H1 (cell line): Measurements from ENCODE around the gene MARCHF3. TPM values are rescaled to one million over a fixed set of nuclear protein-coding genes. Genes with fewer than 3 reads are reported as not detected.
A peak's percentile ranks its signal among the peaks of the same experiment; 100 is the strongest.

Experiments used
- CTCF ChIA-PET: fragments of 300-600 bp; sonication (Branson Sonifier 250); formaldehyde crosslinking; loops from one replicate; lab custom pipeline; 2021; ENCODE audit not compliant: partially characterized antibody; lab: Charles Lee
- POLR2A ChIA-PET: fragments of 300-600 bp; sonication (Branson Sonifier 250); formaldehyde crosslinking; loops from one replicate; lab custom pipeline; 2021; ENCODE audit warnings: inconsistent platforms; ENCODE audit not compliant: partially characterized antibody; lab: Charles Lee
- DNase-seq, 2 experiments: peaks; one replicate each; pipeline versions ENCODE4 v3.0.0 to v3.0.0-alpha.2; 2010 to 2022; ENCODE audit warnings: low spot score in 2 of 2, low read depth in 1 of 2, mixed read lengths in 1 of 2
- FAIRE-seq: peaks from 2 replicates; lab custom pipeline; 2011; peaks lifted over from hg19 to GRCh38; lab: Jason Lieb, UNC
- H2AFZ ChIP-seq: 2 replicates; pipeline ENCODE4 v1.8.1; 2012; ENCODE audit warnings: low read length, inconsistent platforms
- H2AK5ac ChIP-seq: 2 replicates; pipeline ENCODE4 v1.6.1; 2013; ENCODE audit warnings: low read depth, low read length
- H2BK120ac ChIP-seq: replicated peaks from 2 replicates; pipeline ENCODE3; 2013; ENCODE audit warnings: low read depth, low read length, inconsistent platforms
- H2BK12ac ChIP-seq: 2 replicates; pipeline ENCODE4 v1.6.1; 2013; ENCODE audit warnings: low read depth, low read length
- H2BK15ac ChIP-seq: 2 replicates; pipeline ENCODE4 v1.6.1; 2013; ENCODE audit warnings: low read length
- H2BK20ac ChIP-seq: 2 replicates; pipeline ENCODE4 v1.6.1; 2013; ENCODE audit warnings: low read length
- H2BK5ac ChIP-seq: 2 replicates; pipeline ENCODE4 v1.6.1; 2013; ENCODE audit warnings: low read depth, low read length
- H3K14ac ChIP-seq: 2 replicates; pipeline ENCODE4 v1.6.1; 2013; ENCODE audit warnings: inconsistent platforms; ENCODE audit not compliant: insufficient read length
- H3K18ac ChIP-seq: 2 replicates; pipeline ENCODE4 v1.6.1; 2013; ENCODE audit warnings: low read length; ENCODE audit errors: extremely low read depth
- H3K23ac ChIP-seq: 2 replicates; pipeline ENCODE4 v1.6.1; 2013; ENCODE audit warnings: inconsistent platforms; ENCODE audit not compliant: insufficient read length
- H3K23me2 ChIP-seq: 2 replicates; pipeline ENCODE4 v1.6.1; 2013; ENCODE audit warnings: low read depth, low read length
- H3K27ac ChIP-seq: 2 replicates; pipeline ENCODE4 v1.6.1; 2011; ENCODE audit warnings: low read depth, low read length, inconsistent platforms
- H3K27me3 ChIP-seq, 4 experiments: replicated peaks in 1 of 4; 1 replicate in 1 of 4; 2 replicates in 3 of 4; pipeline versions ENCODE4 v1.6.1 to v1.8.1; 2011 to 2013; ENCODE audit warnings: low read length in 3 of 4, mild to moderate bottlenecking in 3 of 4, inconsistent platforms in 2 of 4, mixed read lengths in 2 of 4, moderate library complexity in 1 of 4; ENCODE audit not compliant: control insufficient read depth in 3 of 4, insufficient read depth in 3 of 4; ENCODE audit errors: extremely low read depth in 1 of 4
- H3K36me3 ChIP-seq, 4 experiments: 2 replicates each; pipeline versions ENCODE4 v1.6.1 to v1.8.1; 2011 to 2013; ENCODE audit warnings: mild to moderate bottlenecking in 4 of 4, low read length in 3 of 4, moderate library complexity in 2 of 4, control low read depth in 1 of 4, inconsistent platforms in 1 of 4; ENCODE audit not compliant: insufficient read depth in 4 of 4, control insufficient read depth in 2 of 4
- H3K4ac ChIP-seq: replicated peaks from 2 replicates; pipeline ENCODE3; 2013; ENCODE audit warnings: low read length, low read depth, mixed read lengths, inconsistent platforms; ENCODE audit not compliant: insufficient read length
- H3K4me1 ChIP-seq, 4 experiments: replicated peaks in 1 of 4; 1 replicate in 1 of 4; 2 replicates in 3 of 4; pipeline versions ENCODE4 v1.6.1 to v1.8.1; 2011 to 2013; ENCODE audit warnings: low read length in 3 of 4, inconsistent platforms in 2 of 4, mixed read lengths in 1 of 4; ENCODE audit not compliant: insufficient read depth in 4 of 4, control insufficient read depth in 3 of 4
- H3K4me2 ChIP-seq, 2 experiments: 2 replicates each; pipeline versions ENCODE4 v1.6.1 to v1.8.1; 2011 to 2013; ENCODE audit warnings: low read depth in 2 of 2, low read length in 2 of 2, control low read depth in 1 of 2, inconsistent platforms in 1 of 2, mild to moderate bottlenecking in 1 of 2; ENCODE audit not compliant: insufficient read depth in 1 of 2
- H3K4me3 ChIP-seq, 4 experiments: fragments of 200-600, 300-600 bp in 1 of 4; sonication (generic), shearing (Covaris generic), sonication (Bioruptor Twin) in 1 of 4; 2 replicates each; pipeline versions ENCODE4 v1.5.1 to v1.8.1; 2011 to 2016; ENCODE audit warnings: low read length in 4 of 4, low read depth in 3 of 4, control low read depth in 2 of 4, inconsistent platforms in 2 of 4, mild to moderate bottlenecking in 2 of 4, mixed read lengths in 1 of 4, moderate library complexity in 1 of 4; ENCODE audit not compliant: insufficient read depth in 2 of 4; ENCODE audit errors: extremely low read depth in 1 of 4
- H3K56ac ChIP-seq: replicated peaks from 2 replicates; pipeline ENCODE3; 2013; ENCODE audit warnings: low read depth, mild to moderate bottlenecking, mixed read lengths, low read length, inconsistent platforms; ENCODE audit not compliant: insufficient read length
- H3K79me1 ChIP-seq: 2 replicates; pipeline ENCODE4 v1.6.1; 2013; ENCODE audit warnings: low read depth, low read length, control low read depth
- H3K79me2 ChIP-seq, 2 experiments: 2 replicates each; pipeline versions ENCODE4 v1.6.1 to v1.8.1; 2012 to 2013; ENCODE audit warnings: low read length in 2 of 2, mild to moderate bottlenecking in 2 of 2, inconsistent platforms in 1 of 2; ENCODE audit not compliant: insufficient read depth in 2 of 2, control insufficient read depth in 1 of 2
- H3K9ac ChIP-seq, 4 experiments: replicated peaks in 1 of 4; 1 replicate in 1 of 4; 2 replicates in 3 of 4; pipeline versions ENCODE4 v1.6.1 to v1.8.1; 2011 to 2013; ENCODE audit warnings: low read depth in 3 of 4, low read length in 3 of 4, control low read depth in 2 of 4, mild to moderate bottlenecking in 2 of 4, moderate library complexity in 2 of 4, inconsistent platforms in 1 of 4; ENCODE audit errors: extremely low read depth in 1 of 4
- H3K9me3 ChIP-seq, 2 experiments: 2 replicates each; pipeline versions ENCODE4 v1.6.1 to v1.8.1; 2012 to 2013; ENCODE audit warnings: mild to moderate bottlenecking in 2 of 2, moderate library complexity in 2 of 2, control low read depth in 1 of 2, inconsistent platforms in 1 of 2, low read depth in 1 of 2, low read length in 1 of 2, mixed read lengths in 1 of 2; ENCODE audit not compliant: insufficient read depth in 2 of 2
- H4K20me1 ChIP-seq, 2 experiments: replicated peaks in 1 of 2; 2 replicates each; pipeline versions ENCODE3 to v1.8.1; 2011 to 2013; ENCODE audit warnings: inconsistent platforms in 2 of 2, low read length in 2 of 2, mild to moderate bottlenecking in 1 of 2; ENCODE audit not compliant: insufficient read depth in 2 of 2, control insufficient read depth in 1 of 2
- H4K5ac ChIP-seq: 2 replicates; pipeline ENCODE4 v1.6.1; 2013; ENCODE audit warnings: low read length, low read depth, mixed read lengths, inconsistent platforms; ENCODE audit not compliant: insufficient read length
- H4K8ac ChIP-seq: 2 replicates; pipeline ENCODE4 v1.8.0; 2013; ENCODE audit warnings: mild to moderate bottlenecking, moderate library complexity, low read length, inconsistent platforms; ENCODE audit not compliant: insufficient read depth; ENCODE audit errors: extremely low read depth
- H4K91ac ChIP-seq: replicated peaks from 2 replicates; pipeline ENCODE3; 2013; ENCODE audit warnings: low read length, mixed read lengths, inconsistent platforms; ENCODE audit not compliant: insufficient read length
- ATF3 ChIP-seq: IDR thresholded peaks from 2 replicates; pipeline ENCODE4 v1.6.1; 2011; ENCODE audit warnings: low read depth, mild to moderate bottlenecking, low read length; ENCODE audit not compliant: insufficient read depth
- BACH1 ChIP-seq: IDR thresholded peaks from 2 replicates; pipeline ENCODE4 v1.6.1; 2012; ENCODE audit warnings: low read length, improper control_type of control experiment
- JUN ChIP-seq: IDR thresholded peaks from 2 replicates; pipeline ENCODE4 v1.6.1; 2011; ENCODE audit warnings: low read depth, mild to moderate bottlenecking, improper control_type of control experiment, low read length
- KDM1A ChIP-seq: fragments of 200-600, 300-600 bp; sonication (generic); IDR thresholded peaks from 2 replicates; pipeline ENCODE4 v1.7.1; 2016; ENCODE audit warnings: mild to moderate bottlenecking, low read length, borderline replicate concordance
- SAP30 ChIP-seq: fragments of 300-600 bp; sonication (generic); IDR thresholded peaks from 2 replicates; pipeline ENCODE4 v1.7.1; 2012; ENCODE audit warnings: low read length, moderate library complexity, mild to moderate bottlenecking, inconsistent platforms; ENCODE audit not compliant: insufficient read depth, insufficient replicate concordance
- SIRT6 ChIP-seq: IDR thresholded peaks from one replicate; pipeline ENCODE4 v1.7.1; 2012; ENCODE audit warnings: low read length, inconsistent platforms
- SP4 ChIP-seq: IDR thresholded peaks from 2 replicates; pipeline ENCODE4 v1.6.1; 2012; ENCODE audit warnings: low read length, inconsistent platforms
- SRF ChIP-seq: IDR thresholded peaks from 2 replicates; pipeline ENCODE4 v1.6.1; 2011; ENCODE audit warnings: mild to moderate bottlenecking, low read depth, low read length, moderate library complexity
- SUZ12 ChIP-seq: fragments of 200-600 bp; sonication (generic); IDR thresholded peaks from 2 replicates; pipeline ENCODE4 v1.6.1; 2012; ENCODE audit warnings: mild to moderate bottlenecking, inconsistent platforms, low read length, moderate library complexity, mixed read lengths
- WGBS, 2 experiments: shearing (Covaris generic) in 1 of 2; methylation state at CpG; one replicate each; pipeline versions ENCODE4 v1.1.6 to v1.1.7; 2013 to 2015; ENCODE audit warnings: low lambda C conversion rate in 2 of 2, mixed read lengths in 2 of 2, inconsistent platforms in 1 of 2, low coverage in 1 of 2, missing lambda C conversion rate in 1 of 2; ENCODE audit not compliant: insufficient replicate concordance in 2 of 2, insufficient coverage in 1 of 2, insufficient read length in 1 of 2; ENCODE audit errors: extremely low coverage in 1 of 2, missing lambda C conversion rate in 1 of 2; 5-methylcytosine and 5-hydroxymethylcytosine counted together
- polyA plus RNA-seq, 7 experiments: library from polyadenylated mRNA; depleted of rRNA in 3 of 7; stranded (reverse) in 5 of 7; unstranded in 2 of 7; fragments of >200 nt in 5 of 7; fragments of 200-250 nt in 2 of 7; gene quantifications; 1 replicate in 5 of 7; 2 replicates in 1 of 7; 4 replicates in 1 of 7; pipeline versions ENCODE4 v1.2.1 to v1.2.3, GENCODE V29; 2011 to 2013; ENCODE audit warnings: missing spikeins in 2 of 7, mixed read lengths in 2 of 7
- total RNA-seq: library from RNA; stranded (reverse); fragmentation: NEBNext Ultra II Directional; extraction: Animal tissue kit (Norgen Biotek cat#: 25700); gene quantifications from 2 replicates; pipeline ENCODE4 v1.2.1, GENCODE V29; 2021
- TF ChIP-seq, protein P1 (sequence below): IDR thresholded peaks from 2 replicates; pipeline ENCODE4 v1.6.1; 2011; ENCODE audit warnings: low read length, improper control_type of control experiment

The MARCHF3 gene
- total and polyA plus RNA-seq, 2 of the 8 experiments (the other 6 are each of a cell fraction or from before 2014, with no cell fraction given): 12.0 to 16.9 TPM

DNA sequence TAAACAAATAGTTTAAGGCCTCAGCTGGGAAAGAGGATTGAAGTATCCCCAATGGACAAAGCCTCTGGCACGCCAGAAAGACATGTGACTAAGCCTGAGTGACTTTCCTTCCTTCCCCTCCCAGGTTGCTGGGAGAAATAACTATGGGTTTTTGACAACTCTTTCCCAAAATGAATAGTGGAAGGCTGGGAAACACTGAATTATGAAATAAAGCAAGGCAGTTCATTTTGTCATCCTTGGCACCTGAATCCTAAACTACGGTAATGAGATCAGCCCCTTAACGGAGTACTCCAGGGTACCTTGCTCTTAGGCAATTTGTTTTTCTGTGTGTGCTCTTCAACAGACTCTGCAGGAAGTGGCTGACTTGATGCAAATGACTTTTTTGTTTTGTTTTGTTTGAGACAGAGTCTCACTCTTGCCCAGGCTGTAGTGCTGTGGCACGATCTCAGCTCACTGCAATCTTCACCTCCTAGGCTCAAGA is 178.2 kb downstream of the MARCHF3 start:
- ChIA-PET POLR2A (interaction anchor here (1.1 to 1.5 kb wide), 3 partner anchors 10 to 17 kb away, joined by 3 read pairs; no protein-coding TSS in a partner anchor), CTCF (interaction anchor here (0.7 kb wide), 1 partner anchor 177 kb away, joined by 3 read pairs; no protein-coding TSS in a partner anchor)
- H3K9me3 ChIP-seq: peaks cover 0 to 4% of the 10 kb centered on the region in 2 experiments; a peak in 1 of 4 replicates
- peak overlapping the region; percentile 10 for H4K5ac ChIP-seq
- no peak overlapping the region for H4K8ac ChIP-seq
- H3K4me3 ChIP-seq: no peak overlapping the region
- no peak overlapping the region for H2BK120ac ChIP-seq
- H3K56ac ChIP-seq: no peak overlapping the region
- no peak overlapping the region for H2AFZ ChIP-seq
- H3K36me3 ChIP-seq: peaks cover 0 to 10% (median 2%) of the 10 kb centered on the region in 4 experiments; a peak in 3 of 8 replicates
- FAIRE-seq (no peak), DNase-seq (peak in 1 of 2 experiments; percentile 37)
- 0 out of 2 replicates have a peak overlapping the region, but pooled peaks have one; percentile 88 for H2BK12ac ChIP-seq
- H3K18ac ChIP-seq: no peak overlapping the region
- no peak for TF ChIP-seq SAP30
- TF ChIP-seq SIRT6: no peak
- no peak for TF ChIP-seq KDM1A
- TF ChIP-seq, protein P1, sequence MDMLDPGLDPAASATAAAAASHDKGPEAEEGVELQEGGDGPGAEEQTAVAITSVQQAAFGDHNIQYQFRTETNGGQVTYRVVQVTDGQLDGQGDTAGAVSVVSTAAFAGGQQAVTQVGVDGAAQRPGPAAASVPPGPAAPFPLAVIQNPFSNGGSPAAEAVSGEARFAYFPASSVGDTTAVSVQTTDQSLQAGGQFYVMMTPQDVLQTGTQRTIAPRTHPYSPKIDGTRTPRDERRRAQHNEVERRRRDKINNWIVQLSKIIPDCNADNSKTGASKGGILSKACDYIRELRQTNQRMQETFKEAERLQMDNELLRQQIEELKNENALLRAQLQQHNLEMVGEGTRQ: no peak
- no peak for TF ChIP-seq BACH1
- TF ChIP-seq ATF3: no peak
- TF ChIP-seq SRF: no peak
- TF ChIP-seq SUZ12: no peak
- no peak for TF ChIP-seq SP4
- no peak for TF ChIP-seq JUN
- no peaks in the 10 kb centered on the region for H3K23me2 ChIP-seq
- H3K27ac ChIP-seq: no peak overlapping the region
- no peak overlapping the region for H2AK5ac ChIP-seq
- no peaks in the 10 kb centered on the region; the same call in 1 of the 2 replicates for H3K79me1 ChIP-seq
- peak overlapping the region; percentile 22 for H4K91ac ChIP-seq
- H2BK15ac ChIP-seq: peak overlapping the region; percentile 89; the same call in 1 of the 2 replicates
- no peak overlapping the region for H3K14ac ChIP-seq
- H3K4me1 ChIP-seq: peaks cover 3 to 13% (median 11%) of the 10 kb centered on the region in 4 experiments
- H3K9ac ChIP-seq: no peak overlapping the region
- H3K27me3 ChIP-seq: no peaks in the 10 kb centered on the region
- no peak overlapping the region for H3K4me2 ChIP-seq
- H2BK20ac ChIP-seq: no peak overlapping the region
- no peak overlapping the region for H3K23ac ChIP-seq
- H3K79me2 ChIP-seq: peaks cover 0 to 10% of the 10 kb centered on the region in 2 experiments; a peak in 2 of 4 replicates
- H3K4ac ChIP-seq: peak overlapping the region; percentile 65
- peak overlapping the region; percentile 74; the same call in 1 of the 2 replicates for H2BK5ac ChIP-seq
- WGBS, 2 experiments: 79% methylated on average over 4 of the region's 4 CpGs; no CpG with 5 or more reads in 1 of the 2 experiments
- H4K20me1 ChIP-seq: no peaks in the 10 kb centered on the region
